OCI-LY7 (cell line): ENCODE data around the gene SLC5A10. TPM values are rescaled to one million over a fixed set of nuclear protein-coding genes. Genes with fewer than 3 reads are reported as not detected.

Experiments
- BruUV-seq: library from RNA; stranded (reverse); fragments of 400-500 nt; replicated peaks from 2 replicates; lab custom pipeline; 2021; lab: Mats Ljungman, UMichigan
- CTCF ChIA-PET: fragments of 300-600 bp; sonication (Branson Sonifier 250); formaldehyde crosslinking; loops from one replicate; lab custom pipeline; 2022; ENCODE audit warnings: antibody characterized with exemption; ENCODE audit not compliant: unreplicated experiment; lab: Charles Lee
- POLR2A ChIA-PET: fragments of 300-600 bp; sonication (Branson Sonifier 250); formaldehyde crosslinking; loops from one replicate; lab custom pipeline; 2022; ENCODE audit warnings: antibody characterized with exemption; lab: Charles Lee
- DNase-seq: peaks from one replicate; pipeline ENCODE4 v3.0.0-alpha.2; 2015; ENCODE audit warnings: low spot score
- H2AFZ ChIP-seq: fragments of 200-600 bp; sonication (generic), shearing (Covaris generic); 2 replicates; pipeline ENCODE4 v1.6.1; 2014; ENCODE audit warnings: mild to moderate bottlenecking, antibody characterized with exemption, low read length, moderate library complexity
- H3K27ac ChIP-seq: fragments of 200-600 bp; sonication (generic); 2 replicates; pipeline ENCODE4 v1.5.1; 2014; ENCODE audit warnings: mixed run types, low read depth, mild to moderate bottlenecking, moderate library complexity, low read length, inconsistent platforms; ENCODE audit not compliant: poor library complexity, severe bottlenecking
- H3K36me3 ChIP-seq: fragments of 200-600 bp; sonication (generic); 2 replicates; pipeline ENCODE4 v1.6.1; 2014; ENCODE audit warnings: mild to moderate bottlenecking, antibody characterized with exemption, low read length, moderate library complexity, mixed read lengths; ENCODE audit not compliant: insufficient read depth
- H3K4me1 ChIP-seq: fragments of 200-600 bp; sonication (generic); 2 replicates; pipeline ENCODE4 v1.5.1; 2014; ENCODE audit warnings: mild to moderate bottlenecking, low read length; ENCODE audit not compliant: insufficient read depth, poor library complexity, severe bottlenecking
- H3K4me2 ChIP-seq: fragments of 200-600 bp; sonication (generic); 2 replicates; pipeline ENCODE4 v1.6.1; 2014; ENCODE audit warnings: mild to moderate bottlenecking, low read length
- H3K4me3 ChIP-seq: fragments of 200-600 bp; sonication (generic); 2 replicates; pipeline ENCODE4 v1.5.1; 2014; ENCODE audit warnings: mild to moderate bottlenecking, low read depth, low read length; ENCODE audit not compliant: poor library complexity, severe bottlenecking
- H3K79me2 ChIP-seq: fragments of 200-600 bp; sonication (generic); 2 replicates; pipeline ENCODE4 v1.6.1; 2016; ENCODE audit warnings: low read depth, mild to moderate bottlenecking, low read length, moderate library complexity, mixed read lengths; ENCODE audit not compliant: insufficient read depth
- H3K9me2 ChIP-seq: fragments of 200-600 bp; sonication (generic); 2 replicates; pipeline ENCODE4 v1.6.1; 2016; ENCODE audit warnings: mild to moderate bottlenecking, low read length, mixed read lengths; ENCODE audit not compliant: insufficient read depth
- H3K9me3 ChIP-seq: fragments of 200-600 bp; sonication (generic); 2 replicates; pipeline ENCODE4 v1.6.1; 2014; ENCODE audit warnings: mild to moderate bottlenecking, mixed run types, low read length, mixed read lengths
- H4K20me1 ChIP-seq: fragments of 200-600 bp; sonication (generic); 2 replicates; pipeline ENCODE4 v1.6.1; 2014; ENCODE audit warnings: mild to moderate bottlenecking, antibody characterized with exemption, low read length, moderate library complexity, mixed read lengths; ENCODE audit not compliant: insufficient read depth
- CTCF ChIP-seq: fragments of 200-600 bp; sonication (generic); conservative IDR thresholded peaks from 2 replicates; pipeline ENCODE4 v1.5.1; 2014; ENCODE audit warnings: mild to moderate bottlenecking, antibody characterized with exemption, low read length, moderate library complexity, mixed read lengths
- EZH2phosphoT487 ChIP-seq: fragments of 200-600 bp; sonication (generic); IDR thresholded peaks from 2 replicates; pipeline ENCODE4 v1.6.1; 2018; ENCODE audit warnings: low read depth, borderline replicate concordance, mild to moderate bottlenecking, mixed run types, antibody characterized with exemption, low read length, moderate library complexity, mixed read lengths
- intact Hi-C: fragments of 100-400 bp; cut with micrococcal nuclease; formaldehyde crosslinking; loops from one replicate; pipeline ENCODE4 v1.10.0; 2022; ENCODE audit not compliant: unreplicated experiment
- total RNA-seq, 2 experiments: library from RNA; depleted of rRNA in 1 of 2; stranded (reverse); fragments of >200 nt in 1 of 2; shearing (Covaris generic) in 1 of 2; gene quantifications; 2 replicates each; pipeline ENCODE4 v1.2.3, GENCODE V29; 2014 to 2022

SLC5A10 gene
- total RNA-seq, 2 experiments from 2014 or later = not detected

- H3K36me3 ChIP-seq = peaks cover 33% of the 10 kb centered on the region
- no peaks in the 10 kb centered on the region for H3K4me1 ChIP-seq
- no TSS peak for BruUV-seq
- no peak for TF ChIP-seq CTCF
- TF ChIP-seq EZH2phosphoT487 = no peak
- no peaks in the 10 kb centered on the region for H3K9me2 ChIP-seq
- no peaks in the 10 kb centered on the region for H4K20me1 ChIP-seq
- CTCF ChIA-PET = no interaction called here
- no peak overlapping the region for H2AFZ ChIP-seq
- no peaks in the 10 kb centered on the region for H3K9me3 ChIP-seq
- no peak for DNase-seq
- H3K4me3 ChIP-seq = no peak overlapping the region
- intact Hi-C loops = loop anchor here (10.0 kb wide), 1 partner anchor 71 kb away; the partner anchor contains the start of gene FAM83G
- no peaks in the 10 kb centered on the region for H3K79me2 ChIP-seq
- H3K27ac ChIP-seq = no peak overlapping the region
- no peak overlapping the region for H3K4me2 ChIP-seq
- POLR2A ChIA-PET = interaction anchor here (1.1 kb wide), 1 partner anchor 10 kb away, joined by 3 read pairs; no protein-coding TSS in a partner anchor
Observed at GRCh38 chr17:18933102-18934058, 18.6 kb upstream of the SLC5A10 start.

GRCh38 chr17:18937981-18938691, 13.8 kb upstream of the SLC5A10 start:
- Histone ChIP-seq H3K4me1 (no peaks in the 10 kb centered on the region), H3K9me2 (no peaks in the 10 kb centered on the region), H3K4me3 (no peak overlapping the region), H3K4me2 (no peak overlapping the region), H2AFZ (no peak overlapping the region), H3K36me3 (no peaks in the 10 kb centered on the region), H4K20me1 (no peaks in the 10 kb centered on the region), H3K9me3 (no peaks in the 10 kb centered on the region), H3K27ac (no peak overlapping the region), H3K79me2 (no peaks in the 10 kb centered on the region)
- intact Hi-C loops = loop anchor here (10.0 kb wide), 1 partner anchor 67 kb away; the partner anchor contains the start of gene FAM83G
- no TSS peak for BruUV-seq
- POLR2A ChIA-PET = interaction anchor here (0.9 to 1.1 kb wide), 2 partner anchors 12 to 17 kb away, joined by 3 to 4 read pairs; no protein-coding TSS in a partner anchor
- DNase-seq = no peak
- CTCF ChIA-PET = no interaction called here
- TF ChIP-seq EZH2phosphoT487 (no peak), CTCF (no peak)
